AG09309 (cell line): ENCODE measurements around the gene FAM156A.
"Not testable (repeated sequence)": the region's sequence is repeated elsewhere in the genome, so short reads cannot be mapped to it uniquely, and the experiment has no call there.

ENCODE experiments used
- DNase-seq: peaks from one replicate; pipeline ENCODE4 v3.0.0-alpha.2; 2010; ENCODE audit warnings: low read depth
- H3K4me3 ChIP-seq: 2 replicates; pipeline ENCODE4 v1.5.1; 2011; ENCODE audit warnings: mild to moderate bottlenecking, low read depth, low read length, moderate library complexity; ENCODE audit not compliant: control insufficient read depth
- TF ChIP-seq, protein P1 (sequence below): IDR thresholded peaks from 2 replicates; pipeline ENCODE4 v1.5.1; 2011; ENCODE audit warnings: mild to moderate bottlenecking, low read depth, low read length, inconsistent platforms; ENCODE audit not compliant: insufficient read depth, control insufficient read depth; ENCODE audit errors: missing control alignments

FAM156A gene

DNA sequence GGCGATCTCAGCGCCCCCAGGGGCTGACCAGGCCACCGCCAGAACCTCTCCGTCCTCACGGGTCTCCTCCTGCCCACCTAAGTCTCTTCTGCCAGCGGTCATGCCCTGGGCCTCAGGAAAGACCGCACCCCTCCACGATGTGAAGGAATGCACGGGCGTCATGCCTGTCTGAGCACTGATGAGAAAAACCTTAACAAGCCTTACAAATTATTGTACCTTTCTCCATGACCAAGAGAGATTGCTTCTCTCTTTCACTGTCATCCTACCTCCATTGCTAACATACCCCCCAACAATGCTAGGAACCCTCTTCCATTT, 22.9 kb downstream of the FAM156A start:
- not testable (repeated sequence) for DNase-seq
- peak overlapping the region; percentile 61 for H3K4me3 ChIP-seq

DNA sequence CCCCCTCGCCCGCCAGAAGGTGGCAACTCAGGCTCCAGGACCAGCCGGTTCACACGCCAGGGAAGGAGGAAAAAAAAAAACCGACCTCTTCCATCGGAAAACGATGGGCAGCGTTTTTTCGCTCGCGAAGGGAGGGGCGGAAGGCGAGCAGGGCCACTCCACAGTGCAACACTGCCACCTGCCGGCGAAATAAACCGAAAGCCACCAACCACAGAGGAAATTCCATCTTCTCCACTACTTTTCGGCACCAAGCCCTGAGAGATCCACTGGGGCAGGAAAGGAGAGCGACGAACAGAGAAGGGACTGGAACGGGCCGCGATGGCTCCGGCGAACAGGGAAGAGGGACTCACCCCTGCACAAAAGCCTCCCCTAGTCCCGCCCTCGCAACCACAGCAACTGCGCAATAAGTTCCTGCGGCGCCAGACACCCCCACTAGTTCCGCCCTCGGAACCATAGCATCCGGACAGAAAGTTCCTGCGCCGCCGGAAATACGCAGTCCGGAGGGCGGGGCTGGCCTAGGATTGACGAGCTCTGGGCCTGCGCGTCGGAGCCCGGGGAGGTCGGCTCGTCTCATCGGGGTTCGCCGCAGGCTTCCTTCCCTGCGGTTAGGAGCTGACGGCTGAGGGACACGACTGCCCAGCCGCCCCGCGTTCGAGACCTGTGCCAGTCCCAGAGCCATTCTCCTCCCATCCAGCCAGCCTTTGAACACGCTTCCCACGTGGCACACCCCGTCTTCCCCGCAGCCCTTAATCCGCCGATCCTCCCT, 23.4 kb downstream of the FAM156A start:
- TF ChIP-seq, protein P1, sequence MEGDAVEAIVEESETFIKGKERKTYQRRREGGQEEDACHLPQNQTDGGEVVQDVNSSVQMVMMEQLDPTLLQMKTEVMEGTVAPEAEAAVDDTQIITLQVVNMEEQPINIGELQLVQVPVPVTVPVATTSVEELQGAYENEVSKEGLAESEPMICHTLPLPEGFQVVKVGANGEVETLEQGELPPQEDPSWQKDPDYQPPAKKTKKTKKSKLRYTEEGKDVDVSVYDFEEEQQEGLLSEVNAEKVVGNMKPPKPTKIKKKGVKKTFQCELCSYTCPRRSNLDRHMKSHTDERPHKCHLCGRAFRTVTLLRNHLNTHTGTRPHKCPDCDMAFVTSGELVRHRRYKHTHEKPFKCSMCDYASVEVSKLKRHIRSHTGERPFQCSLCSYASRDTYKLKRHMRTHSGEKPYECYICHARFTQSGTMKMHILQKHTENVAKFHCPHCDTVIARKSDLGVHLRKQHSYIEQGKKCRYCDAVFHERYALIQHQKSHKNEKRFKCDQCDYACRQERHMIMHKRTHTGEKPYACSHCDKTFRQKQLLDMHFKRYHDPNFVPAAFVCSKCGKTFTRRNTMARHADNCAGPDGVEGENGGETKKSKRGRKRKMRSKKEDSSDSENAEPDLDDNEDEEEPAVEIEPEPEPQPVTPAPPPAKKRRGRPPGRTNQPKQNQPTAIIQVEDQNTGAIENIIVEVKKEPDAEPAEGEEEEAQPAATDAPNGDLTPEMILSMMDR: peak; percentile 92
- H3K4me3 ChIP-seq: peak overlapping the region; percentile 61
- peak; percentile 88 for DNase-seq

DNA sequence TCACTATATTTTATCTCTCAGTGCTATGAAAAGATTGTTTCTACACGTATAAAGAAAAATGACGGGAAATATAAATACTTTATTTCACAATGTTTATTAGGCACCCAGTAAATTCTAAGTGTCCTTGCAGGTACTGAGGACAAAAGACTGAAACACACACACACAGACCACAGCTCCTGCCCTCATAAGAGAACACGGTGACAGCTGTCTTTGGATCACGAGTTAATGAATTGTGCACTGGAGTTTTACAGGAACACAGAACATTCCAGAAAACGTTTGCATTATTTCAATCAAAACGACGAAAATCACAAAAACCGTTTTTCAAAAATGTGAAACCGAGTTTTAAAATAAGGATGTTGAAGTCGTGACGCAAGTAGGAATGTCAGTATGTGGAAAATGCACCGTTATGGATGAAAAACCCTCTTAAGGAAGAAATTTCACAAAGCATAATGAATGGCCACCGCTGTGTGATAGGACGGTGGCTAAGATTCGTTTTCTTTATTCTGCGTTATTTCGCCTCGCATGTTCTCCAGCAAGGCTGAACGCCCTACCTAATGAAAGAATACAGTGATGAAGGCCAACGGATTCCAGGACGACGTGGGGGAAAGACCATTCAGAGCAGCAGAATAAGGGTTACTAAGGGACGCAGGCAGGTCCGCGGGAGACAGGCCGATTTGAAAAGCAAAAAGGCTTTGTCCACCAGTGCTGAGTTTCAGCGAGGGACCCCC, 24.2 kb downstream of the FAM156A start:
- TF ChIP-seq, protein P1: no peak
- H3K4me3 ChIP-seq: peak overlapping the region; percentile 61
- DNase-seq: no peak

DNA sequence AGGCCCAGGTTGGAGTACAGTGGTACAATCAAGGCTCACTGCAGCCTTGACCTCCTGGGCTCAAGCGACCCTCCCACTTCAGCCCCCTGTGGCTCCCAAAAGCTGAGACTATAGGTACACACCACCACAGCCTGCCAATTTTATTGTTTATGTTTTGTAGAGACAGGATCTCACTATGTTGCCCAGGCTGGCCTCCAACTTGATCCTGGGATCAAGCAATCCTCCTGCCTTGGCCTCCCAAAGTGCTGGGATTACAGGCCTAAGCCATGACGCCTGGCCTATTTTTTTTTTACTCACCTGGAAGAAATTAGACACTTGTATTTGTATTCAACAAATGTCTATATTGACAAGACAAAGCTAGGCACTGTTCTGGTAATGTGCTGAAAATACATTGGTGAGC, 25.1 kb downstream of the FAM156A start:
- TF ChIP-seq, protein P1: no peak
- DNase-seq: no peak
- H3K4me3 ChIP-seq: no peak overlapping the region

DNA sequence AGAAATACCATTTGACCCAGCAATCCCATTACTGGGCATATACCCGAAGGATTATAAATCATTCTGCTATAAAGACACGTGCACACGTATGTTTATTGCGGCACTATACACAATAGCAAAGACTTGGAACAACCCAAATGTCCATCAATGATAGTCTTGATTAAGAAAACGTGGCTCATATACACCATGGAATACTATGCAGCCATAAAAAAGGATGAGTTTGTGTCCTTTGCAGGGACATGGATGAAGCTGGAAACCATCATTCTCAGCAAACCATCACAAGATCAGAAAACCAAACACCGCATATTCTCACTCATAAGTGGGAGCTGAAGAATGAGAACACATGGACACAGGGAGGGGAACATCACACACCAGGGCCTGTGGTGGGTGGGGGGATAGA, 28.1 kb downstream of the FAM156A start:
- H3K4me3 ChIP-seq, DNase-seq: not testable (repeated sequence)

DNA sequence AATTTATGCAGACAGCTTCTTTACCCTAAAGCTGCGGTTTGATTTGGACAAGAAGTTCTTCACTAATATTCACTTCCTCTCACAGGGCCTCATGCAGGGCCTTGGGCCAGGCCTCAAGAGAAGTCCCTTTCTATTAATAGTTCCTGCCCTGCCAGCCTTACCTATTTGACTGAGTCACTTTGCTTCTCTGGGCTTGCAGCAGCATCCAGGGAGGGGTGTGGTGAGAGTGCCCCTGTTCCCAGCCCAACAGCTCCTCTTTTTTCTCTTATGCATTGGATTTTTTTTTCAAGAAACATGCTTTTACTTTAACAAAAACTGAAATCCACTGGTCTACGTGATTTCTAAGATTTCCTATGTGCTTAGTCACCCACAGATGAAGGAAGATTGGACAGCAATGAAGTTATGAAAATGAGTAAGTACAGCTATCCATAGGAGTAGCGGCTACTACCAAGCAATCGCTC, 34.5 kb downstream of the FAM156A start:
- H3K4me3 ChIP-seq: no peak overlapping the region
- DNase-seq: no peak
- TF ChIP-seq, protein P1: no peak

DNA sequence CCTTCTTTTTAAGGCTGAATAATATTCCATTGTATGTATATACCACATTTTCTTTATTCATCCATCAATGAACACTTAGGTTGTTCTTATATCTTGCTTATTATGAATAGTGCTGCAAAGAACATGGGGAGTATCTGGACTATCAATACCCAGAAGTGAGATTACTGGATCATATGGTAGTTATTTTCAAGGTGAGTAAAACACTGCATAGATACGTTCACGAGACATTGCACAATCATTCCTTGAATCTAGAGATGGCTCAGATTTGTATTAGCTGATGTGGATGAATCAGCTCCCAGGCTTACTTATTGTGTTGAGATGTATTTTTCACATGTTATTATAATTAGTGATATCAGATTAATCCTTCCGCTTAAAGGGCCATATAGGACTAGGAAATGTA, 43.6 kb downstream of the FAM156A start:
- DNase-seq: not testable (repeated sequence)

DNA sequence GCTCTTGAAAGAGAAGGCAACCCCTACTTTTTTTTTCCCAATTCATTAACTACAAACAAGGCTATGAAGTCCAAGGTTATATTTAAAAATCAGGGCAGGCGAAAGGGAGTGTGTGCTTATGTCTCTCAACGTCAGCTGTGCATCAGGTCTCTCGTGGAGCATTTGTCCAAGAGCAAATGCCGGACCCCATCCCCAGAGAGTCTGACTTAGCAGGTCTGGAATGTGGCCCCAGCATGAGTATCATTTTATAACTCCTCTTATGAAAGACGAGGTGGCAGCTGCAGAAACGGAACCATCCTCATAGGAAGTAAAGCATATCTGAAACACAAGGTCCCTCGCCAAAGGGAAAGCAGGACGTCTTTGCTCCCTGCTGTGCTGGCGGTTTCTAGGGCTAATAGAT, 44.6 kb downstream of the FAM156A start:
- not testable (repeated sequence) for DNase-seq, H3K4me3 ChIP-seq

More for the DNA sequence above, 43.6 kb downstream of the FAM156A start:
- not testable (repeated sequence) for H3K4me3 ChIP-seq

DNA sequence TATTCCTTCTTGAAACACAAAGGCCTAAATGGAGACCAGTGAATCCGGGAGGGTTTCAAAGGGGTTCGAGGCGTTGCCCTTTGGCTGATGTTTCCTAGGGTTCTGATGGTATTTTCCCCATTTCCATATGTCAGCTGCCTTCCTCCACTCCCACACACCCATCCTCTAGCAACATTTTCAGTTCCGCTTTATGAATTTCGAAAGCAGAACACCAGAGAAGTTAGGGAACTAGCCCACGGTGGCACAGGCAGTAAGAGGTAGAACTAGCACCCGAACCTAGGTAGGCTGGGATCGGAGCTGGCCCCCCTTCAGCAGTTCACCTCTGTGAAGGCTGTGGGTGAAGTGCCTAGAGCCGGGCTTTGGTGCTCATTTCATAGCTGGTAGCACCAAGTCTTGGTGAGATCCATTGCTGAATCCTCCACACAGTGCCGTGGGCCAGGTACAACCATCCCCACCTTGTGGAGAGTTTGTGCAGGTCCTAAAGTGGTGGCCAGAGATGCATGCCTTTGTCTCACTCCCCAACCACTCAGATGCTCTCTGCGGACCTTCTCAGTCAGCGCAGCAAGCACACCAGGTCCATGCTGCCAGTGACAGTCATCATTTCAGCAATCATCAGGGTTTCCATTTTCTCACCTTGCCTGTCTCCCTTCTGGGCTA, 48.9 kb downstream of the FAM156A start:
- not testable (repeated sequence) for H3K4me3 ChIP-seq, DNase-seq

DNA sequence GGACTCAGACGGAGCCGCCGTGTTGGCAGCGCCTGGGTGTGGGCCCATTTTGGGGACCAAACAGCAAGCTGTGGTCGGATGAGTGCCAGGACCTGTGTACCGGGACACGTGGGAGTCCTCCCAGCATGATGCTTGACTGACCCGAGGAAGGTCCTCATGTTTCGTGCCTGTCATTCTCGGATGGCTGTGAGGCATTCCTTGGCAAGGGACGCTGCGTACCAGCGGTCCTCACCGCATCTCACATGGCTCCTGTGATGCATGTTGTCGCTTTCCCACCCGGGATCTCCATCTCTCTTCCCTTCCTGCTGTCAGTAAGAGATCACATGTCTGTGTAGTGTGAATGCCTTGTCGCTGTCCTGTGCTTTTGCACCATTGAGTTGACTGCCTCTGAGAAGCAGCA, 50.4 kb downstream of the FAM156A start:
- DNase-seq, H3K4me3 ChIP-seq: not testable (repeated sequence)

DNA sequence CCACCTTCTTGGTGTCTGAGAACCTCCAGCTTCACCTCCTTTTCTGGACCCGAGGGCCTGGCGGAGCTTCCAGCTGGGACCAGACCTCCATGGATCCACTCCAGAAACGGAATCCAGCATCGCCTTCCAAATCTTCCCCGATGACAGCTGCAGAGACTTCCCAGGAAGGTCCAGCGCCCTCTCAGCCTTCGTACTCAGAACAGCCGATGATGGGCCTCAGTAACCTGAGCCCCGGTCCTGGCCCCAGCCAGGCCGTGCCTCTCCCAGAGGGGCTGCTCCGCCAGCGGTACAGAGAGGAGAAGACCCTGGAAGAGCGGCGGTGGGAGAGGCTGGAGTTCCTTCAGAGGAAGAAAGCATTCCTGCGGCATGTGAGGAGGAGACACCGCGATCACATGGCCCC, 51.2 kb downstream of the FAM156A start:
- not testable (repeated sequence) for DNase-seq

DNA sequence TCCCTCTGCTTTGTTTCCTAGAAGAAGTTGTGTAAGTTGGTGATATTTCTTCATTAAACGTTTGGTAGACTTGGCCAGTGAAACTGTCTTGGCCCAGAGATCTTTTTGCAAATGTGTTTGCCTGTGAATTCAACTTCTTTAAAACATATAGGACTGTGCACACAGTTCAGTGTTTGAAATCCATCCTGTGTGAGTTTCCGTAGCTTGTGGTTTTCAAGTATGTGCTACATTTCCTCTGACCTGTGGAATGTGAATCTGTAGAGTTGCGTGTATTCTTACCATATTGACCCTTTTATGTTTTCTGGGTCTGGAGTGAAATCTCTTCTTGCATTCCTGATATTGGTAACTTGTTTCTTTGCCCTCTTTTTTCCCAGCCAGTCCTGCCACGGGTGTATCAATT, 52.2 kb downstream of the FAM156A start:
- H3K4me3 ChIP-seq, DNase-seq: not testable (repeated sequence)

More for the DNA sequence above, 51.2 kb downstream of the FAM156A start:
- H3K4me3 ChIP-seq: not testable (repeated sequence)

DNA sequence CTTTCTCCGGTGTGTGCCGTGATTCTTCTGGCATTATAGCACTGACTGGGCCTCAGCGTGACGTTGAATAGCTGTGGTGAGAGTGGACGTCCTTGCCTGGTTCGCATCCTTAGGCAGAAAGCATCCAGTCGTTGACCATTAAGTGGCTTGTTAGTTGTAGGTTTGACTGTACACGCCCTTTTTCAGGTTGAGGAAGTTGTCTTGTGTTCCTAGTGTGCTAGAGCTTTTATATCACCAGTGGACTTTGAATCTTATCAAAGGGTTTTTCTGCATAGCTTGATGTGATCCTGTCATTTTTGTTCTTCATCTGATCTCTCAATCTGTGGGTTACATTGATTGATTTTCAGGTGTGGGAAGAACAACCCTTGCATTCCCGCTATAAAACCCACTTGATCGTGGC, 52.8 kb downstream of the FAM156A start:
- not testable (repeated sequence) for H3K4me3 ChIP-seq, DNase-seq
